MM.1S (cell line): ENCODE data around the gene STARD8.
"Not testable (repeated sequence)": the region's sequence is repeated elsewhere in the genome, so short reads cannot be mapped to it uniquely, and the experiment has no call there.

ENCODE experiments used
- CTCF ChIP-seq: fragments of 300-600 bp; sonication (generic); IDR thresholded peaks from 2 replicates; pipeline ENCODE4 v1.5.1; 2016; ENCODE audit warnings: antibody characterized with exemption, low read length, mixed read lengths
- EZH2 ChIP-seq: fragments of 300-600 bp; sonication (generic); optimal IDR thresholded peaks from 2 replicates; pipeline ENCODE3; 2017; ENCODE audit warnings: low read depth, mild to moderate bottlenecking, antibody characterized with exemption, low read length, mixed read lengths
- EZH2phosphoT487 ChIP-seq: fragments of 300-600 bp; sonication (generic); IDR thresholded peaks from 2 replicates; pipeline ENCODE4 v1.6.1; 2018; ENCODE audit warnings: antibody characterized with exemption, low read length

GRCh38 chrX:68614733-68615132, 32.7 kb upstream of the STARD8 start:
- TF ChIP-seq EZH2phosphoT487, CTCF, EZH2: not testable (repeated sequence)
